ENCODE data around the gene SFXN4. TPM values are rescaled to one million over a fixed set of nuclear protein-coding genes. Genes with fewer than 3 reads are reported as not detected.

SFXN4 gene
- total RNA-seq, 2 experiments from 2014 or later = 29.9 to 33.4 TPM

GRCh38 chr10:119095640-119096039 is 69.9 kb downstream of the SFXN4 start:
- Mint-ChIP-seq H3K27me3 (no peaks in the 10 kb centered on the region), H3K9me3 (ENCODE audit: low read depth) (no peaks in the 10 kb centered on the region), H3K4me1 (peaks cover 38% of the 10 kb centered on the region), H3K27ac (peak overlapping the region; percentile 31), H3K36me3 (no peaks in the 10 kb centered on the region), H3K4me3 (no peak overlapping the region)
- DNase-seq = no peak
- CTCF ChIA-PET = interaction anchor here (0.6 to 1.4 kb wide), 4 partner anchors 9 to 202 kb away, joined by 3 to 10 read pairs (median 6); partner anchors contain the start of gene DENND10
- ATAC-seq = no peak

GRCh38 chr10:119090968-119091367 is 74.5 kb downstream of the SFXN4 start:
- CTCF ChIA-PET = interaction anchor here (1.6 to 2.2 kb wide), 4 partner anchors 9 to 41 kb away, joined by 5 to 12 read pairs (median 6); partner anchors contain the start of genes DENND10 and EIF3A
- Mint-ChIP-seq H3K27me3 (no peaks in the 10 kb centered on the region), H3K27ac (peak overlapping the region; percentile 97), H3K36me3 (no peaks in the 10 kb centered on the region), H3K4me3 (peak overlapping the region; percentile 58), H3K9me3 (ENCODE audit: low read depth) (no peaks in the 10 kb centered on the region), H3K4me1 (peaks cover 39% of the 10 kb centered on the region)
- ATAC-seq (peak; percentile 85), DNase-seq (peak; percentile 82)

Other genes starting within 250 kb of the SFXN4 start
- under 1 TPM; 0.23 to 0.28 TPM for gene NANOS1, start 136.0 kb downstream of the SFXN4 start, total RNA-seq
- 100 to 1,000 TPM; 131 to 162 TPM for gene EIF3A, start 84.9 kb downstream of the SFXN4 start, total RNA-seq
- gene DENND10, start 61.6 kb downstream of the SFXN4 start, total RNA-seq = 10 to 100 TPM; 41.2 to 47.4 TPM
- 100 to 1,000 TPM; 124 to 166 TPM for gene PRDX3, start 13.1 kb upstream of the SFXN4 start, total RNA-seq
- 10 to 100 TPM; 23.2 to 29.5 TPM for gene GRK5, start 41.9 kb upstream of the SFXN4 start, total RNA-seq